NCI-H2227 (cell line): Measurements from ENCODE around the gene GON4L.
A peak's percentile ranks its signal among the peaks of the same experiment; 100 is the strongest.
"Not testable (repeated sequence)": the region's sequence is repeated elsewhere in the genome, so short reads cannot be mapped to it uniquely, and the experiment has no call there.

ENCODE experiments used
- DNase-seq: peaks from one replicate; lab custom pipeline; 2025; ENCODE audit not compliant: unreplicated experiment; lab: John Stamatoyannopoulos, UW

Gene GON4L

GRCh38 chr1:155856975-155857930 is at the start of gene GON4L:
Gene GON4L, minus strand, starts transcription at chr1:155857214. Its CDS starts 3,434 bp downstream, at chr1:155853780.
- peak; percentile 96 for DNase-seq

- DNase-seq: no peak
Observed at GRCh38 chr1:155904261-155904660, 47.2 kb upstream of the GON4L start.

- no peak for DNase-seq
Observed at GRCh38 chr1:155900161-155900560, 43.1 kb upstream of the GON4L start.

- DNase-seq: no peak
Observed at GRCh38 chr1:155899683-155900082, 42.7 kb upstream of the GON4L start.

DNA sequence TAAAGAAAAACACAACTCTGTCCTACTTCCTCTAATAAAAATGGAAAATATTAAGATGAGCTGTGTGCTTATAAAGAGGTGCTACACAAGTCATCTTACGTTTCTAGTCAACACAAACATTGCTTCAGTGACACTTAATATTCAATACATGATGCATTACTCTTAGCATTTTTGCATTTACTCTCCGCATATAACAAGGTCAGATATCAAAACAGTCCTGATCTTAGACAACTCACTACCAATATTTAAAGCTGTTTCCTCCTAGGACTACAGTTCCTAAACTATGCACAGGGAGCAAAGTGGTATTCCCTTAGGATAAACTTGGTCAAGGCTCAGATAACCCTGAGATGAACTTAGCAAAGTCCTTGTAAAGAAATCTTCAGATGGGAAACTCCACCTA is 41.9 kb upstream of the GON4L start:
- DNase-seq: no peak

DNA sequence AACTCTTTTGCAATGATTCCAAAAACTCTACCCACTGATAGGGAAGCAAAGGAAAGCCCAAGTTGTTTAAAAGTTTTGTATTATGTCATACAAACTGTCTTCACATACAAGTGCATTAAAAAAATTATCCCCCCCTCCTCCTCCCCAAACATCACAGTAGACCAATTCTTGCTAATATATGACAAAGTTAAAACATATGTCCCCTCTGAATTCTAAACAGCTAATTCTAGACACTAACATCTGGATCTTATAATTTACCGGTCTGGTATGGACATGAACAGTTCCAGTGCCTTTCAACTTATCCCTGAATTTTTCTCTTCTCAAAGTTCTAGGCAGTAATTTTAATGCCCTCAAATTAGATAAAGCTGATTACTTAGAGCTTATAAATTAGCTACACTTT is 40.7 kb upstream of the GON4L start:
- no peak for DNase-seq

GRCh38 chr1:155896476-155896875 is 39.5 kb upstream of the GON4L start:
- DNase-seq: not testable (repeated sequence)

GRCh38 chr1:155895617-155896016 is 38.6 kb upstream of the GON4L start:
- DNase-seq: not testable (repeated sequence)

- DNase-seq: no peak
Observed at GRCh38 chr1:155893389-155894142, 36.6 kb upstream of the GON4L start.

DNA sequence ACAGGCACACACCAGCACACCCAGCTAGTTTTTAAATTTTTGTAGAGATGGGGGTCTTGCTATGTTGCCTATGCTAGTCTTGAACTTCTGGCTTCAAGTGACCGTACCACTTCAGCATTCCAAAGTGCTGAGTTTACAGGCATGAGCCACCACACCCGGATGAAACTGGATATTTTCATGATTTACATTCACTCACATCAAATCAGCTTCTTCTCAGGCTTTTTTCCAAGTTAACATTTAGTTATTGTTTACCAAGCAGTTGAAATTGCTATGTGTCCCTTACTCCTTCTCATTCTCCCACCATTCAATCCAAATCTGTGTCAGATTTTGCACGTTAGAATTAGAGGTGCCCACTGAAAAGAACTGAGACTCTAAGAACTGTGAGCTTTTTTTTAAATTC is 35.8 kb upstream of the GON4L start:
- no peak for DNase-seq

DNA sequence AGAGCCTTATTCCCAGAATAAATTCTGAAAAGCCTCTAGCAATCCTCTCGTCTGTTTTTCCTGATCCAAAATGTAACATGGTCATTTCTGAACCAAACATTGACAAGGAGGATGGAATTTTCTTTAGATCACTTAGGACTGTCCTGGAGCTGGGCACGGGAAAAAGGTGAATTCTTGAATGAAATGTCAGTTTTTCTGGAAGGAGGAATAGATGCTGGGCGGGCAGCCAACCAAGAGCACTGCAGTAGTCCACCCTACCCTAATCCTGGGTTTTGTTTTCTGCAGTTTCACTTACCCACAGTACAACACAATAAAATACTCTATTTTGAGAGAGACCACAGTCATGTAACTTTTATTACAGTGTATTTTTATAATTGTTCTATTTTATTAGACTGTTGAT is 33.2 kb upstream of the GON4L start:
- DNase-seq: no peak

GRCh38 chr1:155889566-155889965 is 32.6 kb upstream of the GON4L start:
- no peak for DNase-seq

GRCh38 chr1:155888481-155888880 is 31.5 kb upstream of the GON4L start:
- DNase-seq: no peak

DNA sequence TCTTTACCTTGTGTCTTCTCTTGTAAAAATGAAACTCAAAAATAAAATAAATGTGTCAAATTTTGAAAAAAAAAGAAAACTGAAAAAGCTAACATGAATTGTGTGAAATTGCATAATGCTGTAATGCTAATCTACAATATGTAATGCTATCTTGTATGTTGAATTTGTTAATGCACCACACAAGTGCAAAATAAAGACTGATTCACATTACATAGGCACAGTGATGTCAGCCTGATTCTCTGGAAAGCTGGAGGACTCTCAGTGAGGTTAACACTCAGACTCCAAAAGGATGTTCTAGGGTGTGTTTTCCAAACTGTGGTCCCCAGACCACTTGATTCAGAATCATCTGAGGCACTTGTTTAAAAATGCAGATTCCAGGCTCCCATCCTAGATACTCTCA is 28.0 kb upstream of the GON4L start:
- DNase-seq: no peak

DNA sequence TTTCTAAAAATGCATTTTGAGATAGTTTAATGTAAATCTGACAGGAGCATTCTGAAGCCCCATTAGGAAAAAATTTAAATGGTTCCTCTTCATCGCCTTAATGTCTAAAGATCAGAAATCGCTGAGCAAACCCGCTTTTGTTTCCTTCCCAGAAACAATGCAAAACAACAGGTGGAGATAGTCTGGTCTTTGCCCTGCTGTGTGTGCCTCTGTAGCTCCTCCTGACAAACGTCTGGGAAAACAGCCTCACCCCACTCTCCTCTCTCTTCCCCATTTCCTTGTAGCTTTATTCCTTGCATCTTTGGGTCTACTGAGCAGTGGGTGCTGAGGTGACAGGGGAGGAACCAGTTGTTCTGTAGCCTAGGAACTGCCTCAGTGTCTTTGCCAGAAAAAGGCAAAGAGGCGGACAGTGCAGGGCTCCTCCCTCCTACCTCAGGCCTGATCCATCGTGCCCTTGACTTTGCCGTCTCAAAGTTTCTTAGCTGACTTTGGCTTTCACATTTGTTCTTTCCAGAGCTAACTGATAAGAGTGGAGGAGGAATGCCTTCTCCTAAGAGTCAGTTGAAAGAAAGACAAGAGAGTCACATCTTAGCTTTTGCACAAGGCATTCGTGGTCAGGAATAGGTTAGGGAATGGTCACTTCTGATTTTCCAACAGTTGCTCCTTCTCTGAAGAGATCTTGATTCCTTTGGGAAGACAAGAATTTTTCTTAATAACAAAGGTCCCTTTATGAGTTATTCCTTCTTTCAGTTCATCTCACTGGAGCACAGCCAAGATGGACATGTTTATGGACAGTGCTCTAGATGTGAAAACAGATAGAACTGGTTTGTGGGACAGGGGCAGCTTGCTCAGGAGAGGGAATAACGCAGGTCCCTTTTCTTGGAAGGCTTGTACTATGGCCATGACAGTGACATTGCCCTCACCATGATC is 27.3 kb upstream of the GON4L start:
- no peak for DNase-seq

DNA sequence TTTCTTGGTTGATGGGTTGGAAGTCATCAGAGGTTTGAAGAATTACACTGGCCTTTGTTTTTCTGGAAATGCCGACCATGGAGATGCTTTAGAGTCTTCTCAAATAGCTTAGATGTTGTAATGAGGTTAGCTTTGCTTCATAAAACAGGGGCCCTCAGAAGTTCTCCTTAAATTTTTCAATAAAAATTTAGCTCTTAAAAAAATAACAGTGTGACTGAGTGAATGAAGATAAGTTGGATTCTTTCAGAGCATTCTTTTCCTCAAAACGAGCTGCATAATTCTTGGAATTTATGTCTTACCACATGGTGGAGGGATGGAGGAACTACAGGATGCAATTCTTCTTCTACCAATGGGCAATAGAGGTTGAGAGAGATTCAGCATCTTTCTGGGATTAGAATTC is 25.8 kb upstream of the GON4L start:
- no peak for DNase-seq

DNA sequence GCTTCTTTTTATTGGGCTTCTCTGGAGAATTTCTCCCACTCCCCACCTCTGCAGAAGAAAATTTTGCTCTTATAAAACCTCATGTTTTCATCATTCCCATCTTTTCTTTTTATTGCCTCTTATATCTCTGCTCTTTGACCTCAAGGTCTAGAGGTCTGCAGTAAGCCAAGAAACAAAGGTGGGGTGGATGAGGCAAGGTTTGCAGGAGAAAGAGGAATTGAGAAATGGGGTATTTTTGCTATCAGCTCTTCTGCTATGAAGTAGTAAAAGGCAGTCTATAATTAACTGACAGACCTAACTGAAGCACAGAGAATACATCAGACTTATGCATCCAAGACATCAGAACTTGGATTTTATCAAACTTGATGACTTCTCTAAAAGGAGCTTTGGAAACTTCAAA is 25.2 kb upstream of the GON4L start:
- DNase-seq: no peak

DNA sequence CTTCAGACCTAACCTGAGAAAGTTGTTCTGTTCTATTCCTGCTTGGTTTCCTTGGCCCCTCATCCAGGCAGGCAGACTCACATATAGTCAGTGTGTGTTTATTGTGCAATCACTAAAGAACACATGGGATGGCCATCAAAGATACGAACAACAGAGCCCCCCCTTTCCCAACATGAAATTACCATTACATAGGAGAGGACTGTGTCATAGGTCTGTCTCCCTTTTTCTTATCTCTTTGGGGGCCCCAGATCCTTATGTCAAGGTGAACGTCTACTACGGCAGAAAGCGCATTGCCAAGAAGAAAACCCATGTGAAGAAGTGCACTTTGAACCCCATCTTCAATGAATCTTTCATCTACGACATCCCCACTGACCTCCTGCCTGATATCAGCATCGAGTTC is 23.9 kb upstream of the GON4L start:
- no peak for DNase-seq

DNA sequence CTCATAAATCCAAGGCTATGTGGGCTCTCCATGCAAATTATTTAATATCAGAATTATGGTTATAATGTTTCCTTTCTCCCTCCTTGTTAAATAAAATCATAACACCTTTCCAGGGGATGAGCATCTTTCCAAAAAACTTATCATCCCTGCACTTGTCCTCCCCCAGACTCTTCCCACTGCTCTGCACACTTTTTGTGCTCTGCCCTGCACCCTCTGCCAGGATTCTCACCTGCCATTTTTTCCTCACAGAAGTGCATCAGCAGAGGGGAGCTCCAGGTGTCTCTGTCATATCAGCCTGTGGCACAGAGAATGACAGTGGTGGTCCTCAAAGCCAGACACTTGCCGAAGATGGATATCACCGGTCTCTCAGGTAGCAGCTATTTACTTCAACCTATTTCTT is 23.2 kb upstream of the GON4L start:
- DNase-seq: no peak

DNA sequence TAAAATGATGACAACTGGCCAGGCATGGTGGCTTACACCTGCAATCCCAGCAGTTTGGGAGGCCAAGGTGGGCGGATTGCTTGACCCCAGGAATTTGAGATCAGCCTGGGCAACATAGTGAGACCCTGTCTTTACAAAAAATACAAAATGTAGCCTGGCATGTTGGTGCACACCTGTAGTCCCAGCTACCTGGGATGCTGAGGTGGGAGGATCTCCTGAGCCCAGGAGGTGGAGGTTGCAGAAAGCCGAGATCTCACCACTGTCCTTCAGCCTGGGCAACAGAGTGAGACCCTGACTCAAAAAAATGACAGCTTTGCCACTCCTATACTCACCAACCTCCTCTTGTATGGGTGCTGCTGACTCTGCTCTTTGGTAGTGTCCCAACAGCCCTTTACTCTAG is 20.9 kb upstream of the GON4L start:
- no peak for DNase-seq

DNA sequence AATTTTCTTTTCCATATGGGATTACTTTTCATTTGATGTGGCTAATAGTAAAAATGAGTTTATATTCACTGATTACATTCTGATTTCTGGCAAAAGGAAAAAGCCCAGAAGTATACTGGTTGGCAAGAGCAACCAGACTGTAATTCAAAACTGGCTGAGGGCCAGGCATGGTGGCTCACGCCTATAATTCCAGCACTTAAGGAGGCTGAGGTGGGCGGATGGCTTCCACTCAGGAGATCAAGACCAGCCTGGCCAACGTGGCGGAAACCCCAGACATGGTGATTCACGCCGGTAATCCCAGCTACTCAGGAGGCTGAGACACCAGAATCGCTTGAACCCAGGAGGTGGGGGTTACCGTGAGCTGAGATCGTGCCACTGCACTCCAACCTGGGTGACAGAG is 16.8 kb upstream of the GON4L start:
- peak; percentile 89 for DNase-seq
